ENCODE measurements around the gene CCDC13.

- TF ChIP-seq CTCF (IDR thresholded peaks at IDR 0.05), result no peak
- TF ChIP-seq POLR2A (IDR thresholded peaks at IDR 0.05), result no peak
Measured at GRCh38 chr3:42749025-42749752, 23.9 kb downstream of the CCDC13 start.
